Activated naive CD4-positive, alpha-beta T cell treated with anti-CD3 and anti-CD28 coated beads, Interleukin-2, amount 10 ng/mL, durations not matched to agents 7 days and 5 days (primary cell): ENCODE results near the gene XRCC3.

Source experiments
- CTCF ChIA-PET: fragments of 350-600 bp; sonication (Branson Sonifier 250); formaldehyde crosslinking; loops from one replicate; lab custom pipeline; 2021; ENCODE audit warnings: antibody characterized with exemption; lab: Charles Lee
- DNase-seq: peaks from one replicate; pipeline ENCODE4 v3.0.0-alpha.2; 2020
- H3K27ac Mint-ChIP-seq: one replicate; pipeline ENCODE4 v1.8.0; 2021; ENCODE audit warnings: mild to moderate bottlenecking, moderate library complexity, mixed read lengths
- H3K27me3 Mint-ChIP-seq: one replicate; pipeline ENCODE4 v1.8.0; 2021; ENCODE audit warnings: mild to moderate bottlenecking, mixed read lengths
- H3K36me3 Mint-ChIP-seq: one replicate; pipeline ENCODE4 v1.8.0; 2021; ENCODE audit warnings: mixed read lengths
- H3K4me1 Mint-ChIP-seq: one replicate; pipeline ENCODE4 v1.8.0; 2021; ENCODE audit warnings: mixed read lengths
- H3K4me3 Mint-ChIP-seq: one replicate; pipeline ENCODE4 v1.8.0; 2021; ENCODE audit warnings: mild to moderate bottlenecking, moderate library complexity, mixed read lengths
- H3K9me3 Mint-ChIP-seq: one replicate; pipeline ENCODE4 v1.8.0; 2021; ENCODE audit warnings: mixed read lengths

The XRCC3 gene

DNA sequence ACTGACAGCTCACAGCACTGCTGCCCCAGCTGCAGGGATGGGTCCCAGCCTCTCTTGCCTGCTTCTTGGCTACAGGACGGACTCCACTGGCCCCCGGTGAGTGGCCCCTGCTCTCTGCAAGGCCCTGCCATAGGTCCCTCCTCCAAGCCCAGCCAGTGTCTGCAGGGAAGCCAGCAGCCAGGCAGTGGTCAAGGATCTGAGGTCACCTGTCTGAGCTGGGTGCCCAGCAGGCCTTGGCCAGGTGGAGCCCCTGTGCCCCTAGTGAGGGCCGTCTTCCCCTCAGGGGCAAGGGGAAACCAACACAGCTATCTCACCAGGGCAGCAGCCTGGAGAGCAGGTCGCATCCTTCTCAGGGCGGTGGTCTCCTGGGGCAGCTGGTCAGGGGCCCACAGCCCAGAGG, 13.2 kb downstream of the XRCC3 start:
- CTCF ChIA-PET = no interaction called here
- DNase-seq = no peak
- H3K4me1 Mint-ChIP-seq = peaks cover 4% of the 10 kb centered on the region
- H3K4me3 Mint-ChIP-seq = no peak overlapping the region
- peak overlapping the region; percentile 35 for H3K27ac Mint-ChIP-seq
- H3K9me3 Mint-ChIP-seq = no peaks in the 10 kb centered on the region
- H3K27me3 Mint-ChIP-seq = no peaks in the 10 kb centered on the region
- peaks cover 20% of the 10 kb centered on the region for H3K36me3 Mint-ChIP-seq

DNA sequence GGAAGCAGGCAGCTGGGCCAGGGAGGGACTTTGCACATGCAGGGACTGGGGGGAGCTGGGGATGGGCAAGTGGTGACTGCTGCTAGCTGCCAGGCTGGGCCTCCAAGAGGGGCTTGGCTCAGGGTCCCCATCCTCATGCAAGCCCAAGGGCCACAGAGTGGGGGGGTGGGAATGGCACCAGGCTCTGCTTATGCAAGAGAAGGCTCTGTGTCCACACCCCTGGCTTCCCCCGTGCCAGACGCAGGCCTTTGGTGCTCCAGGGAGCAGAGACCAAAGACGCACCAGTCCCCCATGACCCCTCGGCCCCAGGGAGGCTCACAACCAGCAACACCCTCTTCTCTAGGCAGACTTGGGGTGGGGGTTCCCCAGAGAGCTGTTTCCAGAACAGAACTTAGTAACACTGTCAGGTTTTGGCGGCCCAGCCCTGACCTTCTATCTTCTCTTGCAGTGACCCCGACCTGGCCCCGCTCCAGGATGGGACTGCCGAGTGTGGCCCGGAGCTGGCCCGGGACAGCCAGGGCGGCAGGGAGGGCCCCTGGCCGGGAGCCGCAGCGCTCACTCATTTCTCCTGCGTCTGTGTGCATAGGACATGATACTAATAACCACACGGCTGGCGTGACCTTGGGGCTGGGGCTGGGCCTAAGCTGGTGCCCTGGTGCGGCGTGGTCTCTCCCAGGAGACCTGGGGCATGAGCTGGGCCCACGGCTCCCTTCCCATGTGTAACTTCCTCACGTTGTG, 14.3 kb downstream of the XRCC3 start:
- CTCF ChIA-PET = no interaction called here
- H3K36me3 Mint-ChIP-seq = peaks cover 24% of the 10 kb centered on the region
- no peaks in the 10 kb centered on the region for H3K9me3 Mint-ChIP-seq
- no peak for DNase-seq
- H3K4me1 Mint-ChIP-seq = peaks cover 8% of the 10 kb centered on the region
- H3K4me3 Mint-ChIP-seq = no peak overlapping the region
- no peak overlapping the region for H3K27ac Mint-ChIP-seq
- no peaks in the 10 kb centered on the region for H3K27me3 Mint-ChIP-seq

DNA sequence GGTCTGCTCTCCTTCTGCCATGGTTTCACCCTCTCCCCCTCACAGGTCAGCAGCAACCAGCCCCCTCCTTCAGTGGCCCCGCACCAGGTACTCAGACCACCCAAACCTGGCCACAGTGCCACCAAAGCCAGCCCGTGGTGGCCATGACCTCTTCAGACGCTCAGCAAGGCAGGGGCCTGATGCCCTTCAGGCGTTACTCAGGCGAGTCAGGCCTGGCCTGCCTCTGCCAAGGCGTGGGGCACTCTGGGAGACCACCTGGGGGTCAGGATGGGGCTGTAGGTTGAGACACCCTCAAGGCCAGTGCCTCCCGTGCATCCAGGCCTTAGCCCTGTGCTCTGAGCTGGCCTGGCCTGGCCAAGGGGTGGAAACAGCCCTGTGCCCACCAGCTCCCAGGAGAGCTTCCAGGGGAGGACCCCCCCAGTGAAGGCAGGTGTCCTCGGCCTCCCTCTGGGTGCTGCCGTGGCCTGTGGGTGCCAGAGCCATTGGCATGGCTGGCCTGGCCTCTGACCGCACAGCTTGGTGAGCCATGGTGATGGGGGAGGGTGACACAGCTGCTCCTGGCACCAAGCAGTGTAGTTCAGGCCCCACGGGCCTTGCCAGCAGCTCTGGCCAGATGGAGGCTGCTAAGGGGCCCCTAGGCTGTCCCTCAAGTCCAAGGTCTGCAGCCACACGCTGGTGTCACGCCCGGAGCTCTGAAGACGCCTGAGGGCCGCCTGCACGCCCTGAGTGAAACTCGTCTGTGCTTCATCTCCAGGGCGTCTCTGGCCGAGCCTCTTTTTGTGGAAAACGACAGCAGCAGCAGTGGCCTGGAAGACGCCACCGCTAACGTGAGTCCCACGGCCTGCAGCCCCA, 15.1 kb downstream of the XRCC3 start:
- Mint-ChIP-seq H3K36me3 (peaks cover 22% of the 10 kb centered on the region), H3K27ac (peak overlapping the region; percentile 16), H3K27me3 (no peaks in the 10 kb centered on the region), H3K4me3 (no peak overlapping the region), H3K9me3 (no peaks in the 10 kb centered on the region), H3K4me1 (peaks cover 8% of the 10 kb centered on the region)
- CTCF ChIA-PET = no interaction called here
- no peak for DNase-seq

DNA sequence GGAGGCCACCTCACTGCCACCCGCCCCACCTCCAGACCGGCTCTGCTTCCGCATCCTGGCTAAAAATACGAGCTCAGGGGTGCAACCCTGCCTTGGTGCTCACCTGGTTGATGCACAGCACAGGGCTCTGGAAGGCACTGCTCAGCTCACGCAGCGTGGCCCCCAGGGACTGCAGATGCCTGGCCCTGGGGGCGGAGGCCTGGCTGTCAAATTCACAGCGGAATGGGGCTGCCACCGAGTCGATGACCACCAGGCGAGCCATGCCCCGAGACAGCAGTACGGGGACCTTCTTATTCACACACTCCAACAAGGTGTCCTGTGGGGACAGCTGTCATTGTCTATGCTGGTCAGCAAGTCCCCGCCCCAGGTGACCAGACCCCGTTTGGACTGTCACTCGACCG, 16.0 kb downstream of the XRCC3 start:
- CTCF ChIA-PET = no interaction called here
- Mint-ChIP-seq H3K4me1 (peaks cover 8% of the 10 kb centered on the region), H3K27ac (no peak overlapping the region), H3K27me3 (no peaks in the 10 kb centered on the region), H3K9me3 (no peaks in the 10 kb centered on the region), H3K4me3 (no peak overlapping the region), H3K36me3 (peaks cover 22% of the 10 kb centered on the region)
- no peak for DNase-seq

DNA sequence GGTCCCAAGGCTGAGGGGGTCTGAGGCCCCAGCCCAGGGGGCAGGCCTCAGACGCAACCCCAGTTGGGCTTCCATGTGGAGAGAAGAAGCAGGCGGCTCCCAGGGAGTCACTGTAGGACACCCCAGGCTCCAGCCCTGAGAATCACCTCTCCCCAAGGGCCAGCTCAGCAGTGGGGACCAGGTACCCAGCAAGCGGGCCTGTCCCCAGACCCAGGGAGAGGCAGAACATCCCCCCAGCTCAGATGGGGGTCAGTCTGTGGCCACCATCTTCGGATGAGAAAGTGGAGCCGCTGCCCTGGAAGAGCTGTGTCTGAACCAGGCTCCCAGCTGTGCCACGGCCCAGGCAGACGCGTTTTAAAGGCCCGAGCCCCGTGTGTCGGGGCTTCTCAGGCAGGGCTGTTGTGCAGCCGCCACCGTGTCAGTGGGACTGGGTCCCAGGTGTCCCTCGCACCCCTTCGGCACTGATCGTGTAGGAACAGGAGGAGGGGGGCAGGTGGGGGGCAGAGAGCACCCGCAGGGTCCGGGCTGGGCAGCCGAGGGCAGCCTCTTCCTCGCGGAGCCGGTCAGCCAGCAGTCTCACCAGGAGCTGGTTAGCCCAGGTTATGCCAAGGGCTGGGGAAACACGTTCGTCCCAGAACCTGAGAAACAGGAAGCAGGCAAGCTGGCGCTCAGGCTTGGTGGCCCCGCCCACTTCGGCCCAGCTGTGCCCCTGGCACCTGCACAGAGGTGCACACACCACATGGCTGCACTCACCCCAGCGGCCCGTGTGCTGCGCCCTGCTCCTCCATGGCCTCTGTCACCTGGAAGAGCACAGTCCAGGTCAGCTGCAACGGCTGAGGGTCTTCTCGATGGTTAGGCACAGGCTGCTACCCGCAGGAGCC, 16.6 kb downstream of the XRCC3 start:
- Mint-ChIP-seq H3K27ac (no peak overlapping the region), H3K27me3 (no peaks in the 10 kb centered on the region), H3K4me3 (no peak overlapping the region), H3K4me1 (peaks cover 8% of the 10 kb centered on the region), H3K9me3 (no peaks in the 10 kb centered on the region), H3K36me3 (peaks cover 23% of the 10 kb centered on the region)
- DNase-seq = no peak
- CTCF ChIA-PET = interaction anchor here (0.6 kb wide), 1 partner anchor 124 kb away, joined by 3 read pairs; no protein-coding TSS in a partner anchor

DNA sequence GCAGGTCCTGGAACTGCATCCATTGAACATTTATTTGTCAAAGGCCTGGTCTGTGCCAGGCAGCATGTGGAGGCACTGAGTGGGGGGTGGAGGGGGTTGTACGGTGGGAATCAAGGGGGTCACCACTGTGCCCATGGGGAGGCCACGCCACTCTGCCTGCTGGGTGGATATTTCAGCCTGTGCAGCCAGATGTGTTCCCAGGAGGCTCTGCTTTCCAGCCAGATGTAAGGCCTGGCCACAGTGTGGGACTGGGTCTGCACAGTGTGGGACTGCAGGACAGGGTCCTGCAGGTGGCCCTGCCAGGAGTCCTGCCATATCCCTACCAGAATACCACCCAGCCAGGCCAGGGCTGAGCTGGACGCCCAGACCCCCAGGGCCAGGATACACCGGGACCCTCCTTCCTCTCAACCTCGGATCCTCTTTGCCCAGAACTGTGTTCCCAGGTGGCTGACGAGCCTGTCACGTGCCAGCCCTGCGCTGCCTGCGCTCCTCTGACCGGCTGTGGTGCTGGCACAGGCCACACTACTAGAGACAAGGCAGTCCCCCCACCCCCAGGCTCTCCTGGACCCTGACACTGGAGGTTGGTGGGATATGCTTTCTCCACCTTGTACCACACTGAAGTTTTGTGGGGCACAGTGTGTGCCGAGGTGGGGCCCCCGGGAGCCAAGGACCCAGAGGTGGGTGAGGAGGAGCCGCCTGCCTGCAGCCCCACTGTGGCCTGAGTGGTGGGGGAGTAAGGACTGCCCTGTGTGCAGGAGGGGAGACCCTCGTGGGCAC, 17.5 kb downstream of the XRCC3 start:
- Mint-ChIP-seq H3K4me1 (peaks cover 8% of the 10 kb centered on the region), H3K36me3 (peaks cover 18% of the 10 kb centered on the region), H3K27ac (no peak overlapping the region), H3K9me3 (no peaks in the 10 kb centered on the region), H3K4me3 (no peak overlapping the region), H3K27me3 (no peaks in the 10 kb centered on the region)
- CTCF ChIA-PET = interaction anchor here (0.6 kb wide), 1 partner anchor 123 kb away, joined by 3 read pairs; no protein-coding TSS in a partner anchor
- no peak for DNase-seq

DNA sequence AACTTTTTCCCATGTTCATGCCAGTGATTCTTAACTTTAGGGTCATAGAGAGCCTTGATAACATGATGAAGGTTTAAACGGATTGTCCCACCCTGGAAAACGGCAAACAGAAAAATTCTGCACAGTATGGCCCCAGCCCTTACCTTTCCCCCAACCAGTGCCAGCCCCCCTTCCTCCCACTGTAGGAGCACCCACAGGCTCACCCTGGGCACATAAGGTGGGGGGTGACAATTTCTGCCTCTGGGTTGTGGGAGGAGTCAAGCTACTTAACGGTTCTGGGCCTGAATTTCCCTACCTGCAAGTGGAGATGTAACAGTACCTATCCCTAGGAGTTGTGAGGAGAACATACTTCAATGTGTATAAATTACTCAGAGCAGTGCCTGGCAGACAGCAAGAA, 18.0 kb downstream of the XRCC3 start:
- H3K27me3 Mint-ChIP-seq = no peaks in the 10 kb centered on the region
- peak overlapping the region; percentile 33 for H3K27ac Mint-ChIP-seq
- peaks cover 8% of the 10 kb centered on the region for H3K4me1 Mint-ChIP-seq
- DNase-seq = no peak
- peaks cover 16% of the 10 kb centered on the region for H3K36me3 Mint-ChIP-seq
- H3K9me3 Mint-ChIP-seq = no peaks in the 10 kb centered on the region
- CTCF ChIA-PET = no interaction called here
- no peak overlapping the region for H3K4me3 Mint-ChIP-seq

DNA sequence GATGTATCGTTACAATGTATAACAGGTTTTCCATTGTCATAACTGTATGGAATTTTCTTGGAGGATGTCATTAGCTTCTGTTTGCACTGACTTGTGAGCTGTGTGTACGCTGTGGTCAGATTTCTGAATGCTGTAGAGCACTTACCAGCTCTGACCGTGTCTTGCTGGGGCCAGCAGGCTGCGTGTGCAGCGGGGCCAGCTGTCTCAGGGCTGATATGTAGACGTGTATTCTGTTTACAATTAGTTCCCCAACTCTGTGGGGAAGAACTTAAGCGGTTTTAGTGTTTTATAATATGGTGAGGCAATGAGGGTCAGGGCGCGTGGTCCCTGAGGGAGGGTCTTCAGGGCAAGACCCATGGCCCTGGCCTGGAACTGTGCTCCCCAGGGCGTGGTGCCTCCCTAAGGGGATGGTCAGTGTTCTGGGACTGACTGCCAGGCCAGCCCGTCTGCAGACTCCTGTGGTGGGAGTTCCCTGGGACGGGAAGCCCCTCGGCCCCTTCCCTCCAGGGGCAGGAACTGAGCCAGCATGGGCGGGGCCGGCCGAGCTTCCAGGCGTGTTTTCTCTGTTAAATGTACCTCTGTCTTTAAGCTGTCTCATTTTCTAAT, 18.7 kb downstream of the XRCC3 start:
- no peak for DNase-seq
- CTCF ChIA-PET = no interaction called here
- Mint-ChIP-seq H3K27me3 (no peaks in the 10 kb centered on the region), H3K27ac (peak overlapping the region; percentile 33), H3K9me3 (no peaks in the 10 kb centered on the region), H3K4me1 (peaks cover 8% of the 10 kb centered on the region), H3K36me3 (peaks cover 13% of the 10 kb centered on the region), H3K4me3 (no peak overlapping the region)

DNA sequence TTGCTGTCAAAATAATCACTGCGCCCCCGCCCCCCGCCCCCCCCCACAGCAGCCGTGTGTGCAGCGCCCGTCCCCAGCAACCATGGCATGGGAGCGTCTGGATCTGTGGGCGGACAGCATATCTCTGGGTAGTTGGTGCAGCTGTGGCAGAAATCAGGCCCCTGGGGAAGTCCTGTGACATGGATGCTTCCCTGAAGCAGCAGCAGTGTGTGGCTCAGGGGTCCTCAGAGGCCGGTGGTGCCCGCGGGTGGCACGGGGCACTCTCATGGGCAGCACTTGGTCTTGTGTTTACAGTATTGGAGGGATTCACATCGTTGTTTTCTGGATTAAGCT, 19.2 kb downstream of the XRCC3 start:
- peaks cover 8% of the 10 kb centered on the region for H3K4me1 Mint-ChIP-seq

DNA sequence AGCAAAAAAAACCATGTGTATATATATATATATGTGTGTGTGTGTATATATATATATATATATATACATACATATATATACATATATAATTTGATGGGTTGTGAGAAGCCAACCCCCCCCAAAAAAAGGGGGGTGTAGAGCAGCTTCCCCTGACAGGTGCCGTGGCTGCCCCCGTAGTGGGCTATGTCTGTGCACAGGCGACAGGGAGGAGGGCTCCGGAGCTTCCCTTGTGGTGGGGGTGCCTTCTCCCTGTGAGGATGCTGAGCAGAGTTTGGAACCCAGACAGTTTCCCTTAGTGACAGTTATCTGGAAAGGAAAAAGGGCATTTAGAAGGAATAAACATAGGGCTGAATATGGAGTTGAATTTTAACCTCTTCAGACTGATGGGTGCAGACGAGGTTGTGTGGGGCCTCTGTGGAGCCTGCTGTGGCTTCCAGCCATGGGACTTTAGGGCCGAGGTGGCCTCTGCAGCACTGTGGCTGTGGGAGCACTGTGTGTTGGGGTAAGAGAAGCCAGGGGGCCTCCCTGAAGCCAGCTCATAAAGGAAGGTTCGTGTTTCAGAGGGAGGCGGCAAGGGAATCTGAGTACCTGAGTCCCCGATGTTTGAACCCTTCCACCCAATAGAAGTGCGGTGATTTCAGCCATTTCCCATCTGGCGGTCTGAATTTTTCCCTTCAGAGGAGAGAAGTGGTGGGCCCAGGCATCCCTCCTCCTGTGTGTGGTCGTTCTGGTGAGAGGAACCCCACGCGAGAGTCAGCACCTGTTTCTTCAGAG, 19.8 kb downstream of the XRCC3 start:
- Mint-ChIP-seq H3K9me3 (no peaks in the 10 kb centered on the region), H3K27me3 (no peaks in the 10 kb centered on the region), H3K4me3 (no peak overlapping the region), H3K36me3 (peaks cover 13% of the 10 kb centered on the region), H3K27ac (no peak overlapping the region), H3K4me1 (peaks cover 8% of the 10 kb centered on the region)
- DNase-seq = no peak
- CTCF ChIA-PET = interaction anchor here (1.5 kb wide), 1 partner anchor 11 kb away, joined by 4 read pairs; no protein-coding TSS in a partner anchor

More for the DNA sequence above, 19.2 kb downstream of the XRCC3 start:
- no peaks in the 10 kb centered on the region for H3K9me3 Mint-ChIP-seq
- no peak for DNase-seq
- peaks cover 13% of the 10 kb centered on the region for H3K36me3 Mint-ChIP-seq
- no peaks in the 10 kb centered on the region for H3K27me3 Mint-ChIP-seq
- H3K27ac Mint-ChIP-seq = no peak overlapping the region
- no peak overlapping the region for H3K4me3 Mint-ChIP-seq
- CTCF ChIA-PET = no interaction called here

DNA sequence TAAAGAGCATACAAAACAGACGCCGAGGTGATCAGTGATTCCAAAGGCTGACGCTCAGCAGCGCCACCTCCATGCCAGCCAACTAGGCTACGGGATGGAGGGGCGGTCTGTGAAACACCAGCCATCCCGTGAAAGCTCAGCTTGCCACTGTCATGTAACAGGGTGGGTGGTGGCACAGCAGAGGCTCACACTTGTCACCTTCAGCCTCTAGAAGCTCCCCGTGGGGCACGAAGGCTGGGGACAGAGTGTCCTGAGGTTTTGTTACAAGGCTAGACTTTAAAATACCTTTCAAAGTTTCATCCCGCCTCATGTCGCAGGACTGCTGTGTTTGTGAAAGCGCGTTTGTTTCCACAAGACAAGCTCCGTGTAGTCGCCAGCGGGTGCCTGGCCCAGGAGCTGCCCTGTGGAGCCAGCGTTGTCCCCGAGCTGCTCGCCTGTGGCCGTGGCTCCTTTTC, 20.7 kb downstream of the XRCC3 start:
- H3K36me3 Mint-ChIP-seq = peaks cover 14% of the 10 kb centered on the region
- no peak overlapping the region for H3K27ac Mint-ChIP-seq
- no peak overlapping the region for H3K4me3 Mint-ChIP-seq
- CTCF ChIA-PET = interaction anchor here (1.5 kb wide), 1 partner anchor 12 kb away, joined by 4 read pairs; no protein-coding TSS in a partner anchor
- H3K4me1 Mint-ChIP-seq = peaks cover 8% of the 10 kb centered on the region
- no peaks in the 10 kb centered on the region for H3K27me3 Mint-ChIP-seq
- DNase-seq = no peak
- no peaks in the 10 kb centered on the region for H3K9me3 Mint-ChIP-seq

DNA sequence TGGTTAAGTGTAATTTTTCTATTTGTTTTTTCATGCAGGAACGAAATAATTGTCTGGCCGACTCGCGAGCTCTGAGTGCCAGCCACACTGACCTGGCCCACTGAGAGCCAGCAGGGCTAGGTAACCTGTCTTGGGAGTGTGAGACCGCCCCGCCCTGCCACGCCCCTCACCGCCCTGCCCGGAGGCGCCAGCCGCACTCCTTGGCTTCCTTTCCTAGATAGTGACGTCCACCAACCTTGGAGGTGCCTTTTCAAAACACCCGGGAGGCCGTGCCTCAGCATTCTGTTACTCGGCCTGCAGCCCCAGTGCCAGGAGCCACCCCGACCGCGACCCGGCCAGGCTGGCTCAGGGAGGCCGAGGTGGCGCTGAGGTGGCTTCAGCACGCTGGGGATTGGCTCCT, 21.7 kb downstream of the XRCC3 start:
- H3K36me3 Mint-ChIP-seq = peaks cover 19% of the 10 kb centered on the region
- H3K9me3 Mint-ChIP-seq = no peaks in the 10 kb centered on the region
- H3K27me3 Mint-ChIP-seq = no peaks in the 10 kb centered on the region
- CTCF ChIA-PET = no interaction called here
- peaks cover 8% of the 10 kb centered on the region for H3K4me1 Mint-ChIP-seq
- no peak overlapping the region for H3K27ac Mint-ChIP-seq
- no peak for DNase-seq
- no peak overlapping the region for H3K4me3 Mint-ChIP-seq
